Activated CD4-positive, alpha-beta T cell treated with anti-CD3 and anti-CD28 coated beads, Interleukin-2, amount 50 U/mL, for 24 hours (primary cell): ENCODE data around the gene SLC30A1.
"Not testable (repeated sequence)": the region's sequence is repeated elsewhere in the genome, so short reads cannot be mapped to it uniquely, and the experiment has no call there.

Experiments used
- DNase-seq, 2 donors: peaks; one replicate each; pipeline ENCODE4 v3.0.0-alpha.2; 2020; ENCODE audit warnings: low read depth in 1 of 2, low spot score in 1 of 2

Gene SLC30A1

DNA sequence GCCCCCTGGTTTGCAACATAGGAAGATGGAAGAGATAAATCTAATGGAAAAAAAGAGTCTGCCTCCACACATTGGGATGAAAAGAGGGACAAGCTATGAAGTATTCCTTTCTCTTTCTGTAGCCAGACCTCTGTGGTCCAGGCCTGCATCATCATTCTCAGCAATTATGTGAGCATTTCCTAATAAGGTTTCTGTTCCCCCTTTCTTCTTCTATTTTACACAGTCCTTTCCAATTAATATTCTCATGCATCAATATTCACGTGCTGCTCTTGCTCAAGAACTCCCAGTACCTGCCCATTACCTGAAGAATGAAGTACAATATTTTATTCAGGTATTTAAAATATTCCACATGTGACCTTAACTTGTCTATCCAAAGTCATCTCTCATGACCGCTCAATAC is 8.2 kb upstream of the SLC30A1 start:
- no peak for DNase-seq

DNA sequence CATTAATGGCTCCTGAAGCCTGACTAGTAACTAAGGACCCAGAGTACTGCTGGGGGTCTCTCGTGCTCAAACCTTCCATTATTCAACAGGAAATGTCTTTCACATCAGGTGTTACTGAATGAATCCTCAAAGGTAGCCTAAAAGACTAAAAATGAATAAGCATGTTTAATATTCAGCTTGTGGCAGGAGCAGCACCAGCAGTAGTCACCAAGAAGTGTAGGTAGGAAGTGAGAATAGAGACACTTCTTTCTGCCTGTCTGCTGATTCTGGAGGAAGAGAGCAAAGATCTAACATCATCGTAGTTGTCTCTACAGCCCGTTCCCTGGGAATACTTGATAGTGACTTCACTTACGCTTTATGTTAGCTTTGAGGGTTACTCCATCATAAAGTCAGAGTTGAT is 7.6 kb upstream of the SLC30A1 start:
- no peak for DNase-seq

GRCh38 chr1:211583011-211583992 is 4.3 kb upstream of the SLC30A1 start:
- DNase-seq: no peak

- DNase-seq: no peak
Measured at GRCh38 chr1:211581526-211581925, 2.6 kb upstream of the SLC30A1 start.

- DNase-seq: no peak
Measured at GRCh38 chr1:211580303-211580687, 1.3 kb upstream of the SLC30A1 start.

DNA sequence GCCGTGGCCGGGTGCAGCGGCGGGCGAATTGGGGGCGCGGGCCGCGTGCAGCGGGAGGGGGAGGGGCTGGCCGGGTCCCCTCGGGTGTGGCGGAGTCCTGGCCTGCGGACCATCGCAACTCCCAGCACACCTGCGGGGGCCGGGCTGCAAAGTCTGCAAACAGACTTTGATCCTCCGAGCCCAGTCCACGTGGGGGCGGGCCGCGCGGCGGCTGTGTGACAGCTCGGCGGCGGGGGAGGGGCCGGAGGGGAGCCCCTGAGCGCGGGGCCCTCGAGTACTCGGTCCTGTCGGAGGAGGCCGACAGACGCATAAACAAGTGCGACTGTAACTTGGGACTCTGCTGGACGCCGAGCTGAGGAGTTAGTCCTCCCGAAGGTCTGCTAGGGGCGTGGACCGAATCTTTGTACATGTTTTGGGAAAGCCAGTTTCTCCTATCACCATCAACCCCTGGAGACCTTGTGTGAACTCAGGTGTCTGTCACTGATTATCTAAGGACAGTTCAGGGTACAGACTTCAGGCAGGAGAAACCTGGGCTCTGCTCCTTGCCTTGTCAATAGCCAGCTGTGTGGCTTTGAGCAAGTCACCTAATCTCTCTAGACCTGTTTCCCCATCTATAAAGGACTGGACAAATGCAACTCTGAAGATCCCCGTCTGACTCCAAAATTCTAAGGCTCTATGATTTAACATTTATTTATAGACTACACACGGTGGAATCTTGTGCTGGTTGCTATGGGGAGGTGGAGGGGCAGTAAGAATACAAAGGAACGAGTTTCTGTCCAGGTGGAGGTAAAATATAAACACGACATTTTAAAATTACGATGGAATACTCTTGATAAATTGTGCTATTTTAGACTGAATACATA is 710 bp upstream of the SLC30A1 start:
- no peak for DNase-seq

- DNase-seq: peak; percentile 43 to 45
Measured at GRCh38 chr1:211577819-211578639, 932 bp downstream of the SLC30A1 start.

- DNase-seq: no peak
Measured at GRCh38 chr1:211577277-211577818, 1.6 kb downstream of the SLC30A1 start.

DNA sequence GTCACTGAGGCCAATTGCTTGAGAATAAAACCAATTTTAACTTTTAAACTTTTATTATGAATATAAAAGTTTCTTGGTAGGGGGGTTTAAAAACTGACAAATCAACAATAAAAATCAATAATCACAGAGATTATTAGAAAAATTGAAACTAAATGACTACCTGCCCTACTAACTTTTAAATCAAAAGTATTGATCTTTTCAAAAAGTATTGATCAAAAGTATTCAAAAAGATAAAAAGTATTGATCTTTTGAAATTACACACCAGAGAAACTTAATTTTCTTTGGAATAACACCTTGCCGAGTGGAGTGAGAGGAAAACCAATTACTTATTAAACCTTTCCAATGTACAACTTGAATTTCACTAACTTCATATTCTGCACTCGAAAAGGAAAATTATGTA is 2.2 kb downstream of the SLC30A1 start:
- DNase-seq: no peak

- DNase-seq: no peak
Measured at GRCh38 chr1:211574705-211575104, 4.3 kb downstream of the SLC30A1 start.

DNA sequence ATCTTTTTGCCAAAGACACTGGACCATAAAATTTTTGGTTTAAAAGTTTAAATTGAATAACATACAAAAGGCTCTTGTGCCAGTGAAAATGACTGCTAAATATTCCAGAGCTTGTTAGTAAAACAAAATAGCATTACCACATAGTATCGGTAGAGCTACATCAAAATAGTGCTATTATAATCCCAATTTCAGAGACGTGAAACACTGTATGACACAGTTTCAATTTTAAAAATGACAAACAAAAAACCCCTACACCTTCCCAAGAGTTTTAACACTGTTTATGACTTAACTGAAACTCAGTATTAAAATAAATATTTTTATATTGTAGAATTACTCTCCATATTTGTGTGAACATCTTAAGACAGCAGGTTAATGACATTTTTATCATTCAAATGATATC is 7.0 kb downstream of the SLC30A1 start:
- no peak for DNase-seq

- DNase-seq: not testable (repeated sequence)
Measured at GRCh38 chr1:211570378-211570777, 8.6 kb downstream of the SLC30A1 start.

DNA sequence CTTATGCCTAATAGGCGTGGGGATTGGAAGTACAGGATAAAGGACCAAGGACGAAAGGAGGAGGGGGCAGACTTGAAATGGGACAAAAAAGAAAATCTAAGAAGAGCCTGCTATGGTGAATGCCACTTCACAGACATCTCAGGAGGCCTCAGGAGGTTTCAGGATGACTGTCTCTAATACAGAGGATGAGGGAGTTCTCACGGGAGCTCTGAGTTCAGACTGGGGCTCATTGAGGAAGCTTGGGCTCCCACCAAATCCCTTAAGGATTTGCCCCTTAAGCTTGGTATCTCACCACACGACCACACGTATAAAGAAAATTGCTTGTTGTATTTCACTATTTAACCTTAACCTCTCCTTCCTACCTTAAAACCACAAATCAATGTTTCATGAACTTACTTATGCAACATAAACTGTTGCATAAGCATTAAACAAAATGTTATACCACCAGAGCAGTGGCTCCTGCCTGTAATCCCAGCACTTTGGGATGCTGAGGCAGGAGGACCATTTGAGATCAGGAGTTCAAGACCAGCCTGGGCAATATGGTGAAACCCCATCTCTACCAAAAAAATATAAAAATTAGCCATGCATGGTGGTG is 12.4 kb downstream of the SLC30A1 start:
- no peak for DNase-seq

DNA sequence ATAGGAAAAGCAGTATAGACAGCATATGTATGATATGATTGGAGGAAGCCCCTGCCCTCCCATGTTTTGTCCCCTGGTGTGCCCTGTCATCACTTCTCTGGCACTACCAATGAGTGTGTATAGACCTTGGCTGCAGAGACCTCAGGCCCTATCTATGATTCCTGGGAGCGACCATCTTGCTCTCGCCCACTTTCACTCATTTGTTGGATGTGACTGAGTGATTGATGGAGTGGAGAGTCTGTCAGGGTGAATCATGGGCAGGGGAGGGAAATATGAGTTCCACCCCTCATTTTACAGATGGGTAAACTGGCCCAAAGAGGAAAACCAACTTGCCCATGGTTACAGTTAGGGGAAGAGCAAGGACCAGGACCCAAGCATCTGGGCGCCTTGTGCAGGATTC is 14.9 kb downstream of the SLC30A1 start:
- no peak for DNase-seq

- no peak for DNase-seq
Measured at GRCh38 chr1:211559222-211560010, 19.5 kb downstream of the SLC30A1 start.

GRCh38 chr1:211557894-211558625 is 20.9 kb downstream of the SLC30A1 start:
- DNase-seq: no peak

DNA sequence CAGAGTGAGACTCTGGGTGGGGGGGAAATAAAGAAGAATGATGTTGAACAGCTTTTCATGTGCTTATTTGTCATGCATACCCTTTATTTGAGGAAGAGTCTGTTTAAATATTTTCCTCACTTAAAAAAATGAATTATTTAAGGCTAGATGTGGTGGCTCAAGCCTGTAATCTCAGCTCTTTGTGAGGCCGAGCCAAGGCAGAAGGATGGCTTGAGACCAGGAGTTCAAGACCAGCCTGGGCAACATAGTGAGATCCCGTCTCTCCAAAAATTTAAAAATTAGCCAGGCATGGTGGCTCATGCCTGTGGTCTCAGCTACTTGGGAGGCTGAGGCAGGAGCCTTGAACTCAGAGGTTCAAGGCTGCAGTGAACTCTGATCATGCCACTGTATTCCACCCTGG is 25.4 kb downstream of the SLC30A1 start:
- DNase-seq: no peak

GRCh38 chr1:211551638-211552460 is 27.1 kb downstream of the SLC30A1 start:
- no peak for DNase-seq
